ENCODE data around the gene RBM44.
"Not testable (repeated sequence)": the region's sequence is repeated elsewhere in the genome, so short reads cannot be mapped to it uniquely, and the experiment has no call there.

RBM44 gene

DNA sequence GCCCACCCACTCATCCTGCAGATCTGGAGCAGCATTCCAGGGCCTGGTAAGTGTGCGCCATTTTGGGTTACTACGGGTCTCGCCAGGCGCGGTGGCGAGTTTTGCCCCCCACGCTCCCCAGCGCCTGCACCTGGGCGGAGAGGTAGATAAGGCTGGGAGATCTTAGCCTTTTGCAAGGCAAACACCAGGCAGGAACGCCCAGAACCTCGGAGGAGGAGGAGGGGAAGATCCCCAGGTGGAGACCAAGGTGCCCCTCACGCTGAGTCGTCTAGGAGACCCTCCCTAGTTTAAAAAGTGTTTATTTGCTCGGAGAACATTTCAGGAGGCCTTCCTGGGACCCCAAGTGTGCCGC, 60.5 kb downstream of the RBM44 start:
- no peak for FAIRE-seq

DNA sequence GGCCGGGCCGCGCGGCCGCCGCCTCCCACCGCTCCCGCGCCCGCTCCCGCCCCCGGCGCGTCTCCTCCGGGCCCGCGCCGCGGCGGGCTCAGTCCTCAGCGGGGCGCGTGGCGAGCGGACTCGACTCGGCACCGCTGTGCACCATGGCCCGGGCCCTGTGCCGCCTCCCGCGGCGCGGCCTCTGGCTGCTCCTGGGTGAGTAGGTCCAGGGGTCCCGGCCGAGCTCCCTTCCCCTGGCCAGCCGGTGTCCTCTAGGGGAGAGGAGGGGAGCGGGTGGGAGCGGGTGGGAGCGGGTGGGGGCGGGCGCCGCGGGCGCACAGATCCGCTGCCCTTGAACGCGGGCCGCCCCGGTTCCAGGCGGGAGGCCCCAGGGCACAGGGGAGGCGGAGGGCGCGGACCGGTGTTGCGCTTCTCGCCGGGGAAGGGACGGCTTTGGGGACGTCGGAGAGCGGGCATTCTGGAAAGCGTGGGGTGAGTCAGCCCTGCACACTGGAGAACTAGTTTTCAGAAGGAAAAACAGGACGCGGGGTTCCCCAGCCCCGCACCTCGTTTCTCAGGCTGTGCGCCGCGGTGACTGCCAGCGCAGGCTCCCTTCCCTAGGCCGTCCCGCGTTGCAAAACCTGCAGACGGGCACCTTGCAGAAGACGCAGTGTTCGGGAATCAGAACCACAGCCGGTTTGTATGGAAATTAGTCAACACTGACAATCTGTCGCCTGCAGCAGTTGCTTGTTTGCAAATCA, 61.1 kb downstream of the RBM44 start, which contains the start of gene RAMP1:
RAMP1 (plus strand) TSS at position 91 of the 740 bp plus-strand sequence; CDS start at position 144, 53 bp downstream.
- no peak for FAIRE-seq

DNA sequence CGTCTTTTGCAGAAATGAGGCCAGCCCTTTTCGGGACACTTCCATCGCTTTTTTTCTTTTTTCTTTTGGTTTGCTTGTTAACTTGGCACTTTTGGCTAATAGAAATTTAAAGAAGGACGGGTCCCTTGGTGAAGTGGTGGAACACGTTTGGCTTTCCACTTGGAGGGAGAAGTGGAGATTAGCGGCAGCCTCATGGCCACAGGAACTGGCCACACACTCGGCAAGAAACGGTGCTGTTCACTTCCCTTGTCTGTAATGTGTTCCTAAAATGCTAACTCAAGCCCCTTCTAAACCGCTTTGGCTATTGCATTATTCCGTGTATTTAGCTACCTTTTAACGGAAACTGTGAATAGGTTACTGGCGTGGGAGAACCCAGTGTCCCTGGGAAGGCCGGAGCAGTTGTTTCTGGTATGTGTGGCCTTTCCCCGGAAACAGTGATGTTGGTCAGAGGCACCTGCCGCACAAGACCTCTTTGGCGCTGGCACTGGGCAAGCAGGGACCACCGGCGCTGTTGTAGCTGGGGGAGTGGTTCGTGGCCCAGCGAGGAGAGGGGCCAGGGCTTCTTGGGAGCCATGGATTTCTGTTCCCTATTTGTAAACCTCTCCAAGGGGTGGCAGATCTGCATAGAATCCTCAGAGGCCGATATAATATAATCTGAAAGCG, 61.8 kb downstream of the RBM44 start:
- no peak for FAIRE-seq

DNA sequence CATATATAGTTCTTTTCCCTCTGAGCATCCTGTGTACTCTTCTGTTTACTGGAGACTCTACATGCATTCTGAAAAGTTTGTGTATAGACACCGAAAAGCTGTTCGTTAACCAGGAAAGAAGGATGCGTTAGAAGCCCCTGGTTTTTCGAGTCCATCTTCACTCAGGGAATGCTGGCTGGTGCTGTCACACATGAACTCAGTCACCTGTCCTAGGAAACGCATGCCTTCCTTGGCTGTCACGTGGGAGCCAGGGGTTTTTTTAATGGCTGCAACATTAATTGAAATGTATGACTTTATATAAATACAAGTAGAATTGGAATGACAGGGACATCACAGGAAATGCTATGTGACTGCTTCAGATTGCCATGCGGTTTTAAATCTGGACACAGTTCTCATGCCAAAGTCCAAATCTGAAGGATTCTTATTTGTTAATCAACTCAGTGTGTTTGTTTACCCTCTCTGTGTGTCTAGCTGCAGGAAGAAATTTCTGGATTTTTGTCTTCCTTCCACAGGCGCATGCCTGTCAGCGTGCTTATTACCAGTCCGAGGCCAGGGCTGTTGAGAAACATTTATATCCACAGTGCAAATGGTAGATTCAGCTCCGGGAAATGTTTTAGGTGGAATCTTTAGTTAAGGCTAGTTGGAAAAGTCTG, 63.4 kb downstream of the RBM44 start:
- no peak for FAIRE-seq

DNA sequence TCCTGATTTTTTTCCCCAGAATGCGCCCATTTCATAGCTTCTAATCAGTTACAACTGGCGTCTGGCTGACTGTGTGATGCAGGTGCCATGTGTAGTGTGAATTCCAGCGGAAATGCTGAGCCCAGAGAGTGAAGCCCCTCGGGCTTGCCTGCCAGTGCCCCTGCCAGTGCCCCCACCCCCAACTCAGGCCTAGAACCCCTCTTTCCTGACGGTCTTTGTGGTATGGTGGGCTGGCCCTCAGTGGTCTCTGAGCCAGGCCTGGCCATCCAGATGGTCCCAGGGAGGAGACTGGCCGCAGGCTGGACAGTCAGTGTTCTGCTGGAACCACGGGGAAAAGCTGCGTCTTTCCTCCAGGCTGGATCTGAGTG, 63.9 kb downstream of the RBM44 start:
- no peak for FAIRE-seq

DNA sequence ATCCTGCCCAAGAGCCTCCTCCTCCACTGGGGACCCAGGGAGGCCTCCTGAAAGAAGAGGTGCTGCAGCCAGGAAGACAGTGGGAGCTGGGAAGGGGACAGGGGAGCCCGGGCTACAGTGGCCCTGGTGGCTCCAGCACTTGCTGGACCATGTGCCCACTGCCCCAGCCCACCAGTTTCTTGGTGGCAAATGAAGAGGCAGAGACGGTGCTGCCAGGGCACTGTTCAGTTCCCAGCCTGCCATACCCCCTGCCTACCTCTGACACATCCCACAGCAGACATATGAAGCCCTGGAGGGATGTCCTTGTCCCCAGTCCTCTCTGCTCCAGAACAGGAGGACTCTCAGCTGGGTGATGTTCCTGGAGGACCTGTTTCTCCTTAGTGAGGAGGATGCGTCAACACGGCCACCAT, 64.5 kb downstream of the RBM44 start:
- no peak for FAIRE-seq

DNA sequence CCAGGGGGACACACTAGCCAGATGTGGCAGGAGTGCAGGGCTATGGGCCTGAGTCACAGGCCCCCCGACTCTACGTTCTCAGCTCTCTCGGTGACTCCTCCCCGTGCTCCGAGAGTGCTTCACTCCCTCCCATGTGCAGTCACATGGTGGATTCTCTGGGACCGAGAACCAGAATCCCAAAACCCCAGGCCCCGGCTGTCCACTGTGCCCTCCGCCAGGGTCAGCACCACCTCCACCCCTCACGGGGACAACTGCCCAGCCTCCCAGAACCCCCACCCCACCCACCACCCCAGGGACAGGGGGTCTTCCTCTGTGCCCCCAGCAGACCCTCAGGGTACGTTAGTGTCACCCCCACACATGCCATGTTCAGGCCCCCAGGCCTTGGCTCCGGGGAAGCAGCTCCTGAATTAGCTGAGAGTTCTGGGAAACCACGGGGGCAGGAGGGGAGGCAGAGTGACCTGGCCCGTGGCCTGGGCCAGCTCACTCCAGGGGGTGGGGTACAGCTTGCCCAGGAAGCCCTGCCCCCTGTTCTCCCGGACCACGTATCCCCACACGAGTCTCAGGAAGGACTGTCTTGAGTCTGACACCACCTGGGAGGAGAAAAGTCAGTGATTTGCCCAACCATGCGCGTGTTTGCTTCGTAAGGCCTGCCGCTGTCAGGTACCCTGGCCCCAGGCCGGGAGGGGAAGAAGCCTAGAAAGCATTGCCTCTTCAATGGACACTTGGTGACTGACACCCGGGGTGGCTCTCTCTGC, 65.3 kb downstream of the RBM44 start:
- no peak for FAIRE-seq

DNA sequence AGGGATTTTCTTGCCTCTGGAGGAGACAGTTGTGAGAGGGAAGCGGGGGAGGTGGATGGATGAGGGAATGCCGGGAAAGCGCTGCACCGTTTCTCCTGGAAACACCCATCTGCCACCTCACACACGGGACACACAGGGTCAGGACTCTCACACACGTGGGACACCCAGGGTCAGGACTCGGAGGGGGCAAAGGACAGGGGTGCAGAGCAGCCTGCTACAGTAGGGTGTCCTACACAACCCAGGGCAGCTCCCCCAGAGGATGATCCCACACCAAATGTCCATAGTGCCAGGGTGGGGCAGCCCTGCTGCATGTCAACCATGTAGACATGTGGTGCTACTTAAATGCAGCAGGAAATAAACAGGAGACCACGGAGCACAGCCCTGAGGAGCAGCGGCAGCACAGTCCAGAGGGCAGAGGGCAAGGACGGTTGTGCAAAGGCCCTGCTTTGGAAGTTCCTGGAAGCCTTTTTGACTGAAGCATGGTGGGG, 65.9 kb downstream of the RBM44 start:
- no peak for FAIRE-seq

DNA sequence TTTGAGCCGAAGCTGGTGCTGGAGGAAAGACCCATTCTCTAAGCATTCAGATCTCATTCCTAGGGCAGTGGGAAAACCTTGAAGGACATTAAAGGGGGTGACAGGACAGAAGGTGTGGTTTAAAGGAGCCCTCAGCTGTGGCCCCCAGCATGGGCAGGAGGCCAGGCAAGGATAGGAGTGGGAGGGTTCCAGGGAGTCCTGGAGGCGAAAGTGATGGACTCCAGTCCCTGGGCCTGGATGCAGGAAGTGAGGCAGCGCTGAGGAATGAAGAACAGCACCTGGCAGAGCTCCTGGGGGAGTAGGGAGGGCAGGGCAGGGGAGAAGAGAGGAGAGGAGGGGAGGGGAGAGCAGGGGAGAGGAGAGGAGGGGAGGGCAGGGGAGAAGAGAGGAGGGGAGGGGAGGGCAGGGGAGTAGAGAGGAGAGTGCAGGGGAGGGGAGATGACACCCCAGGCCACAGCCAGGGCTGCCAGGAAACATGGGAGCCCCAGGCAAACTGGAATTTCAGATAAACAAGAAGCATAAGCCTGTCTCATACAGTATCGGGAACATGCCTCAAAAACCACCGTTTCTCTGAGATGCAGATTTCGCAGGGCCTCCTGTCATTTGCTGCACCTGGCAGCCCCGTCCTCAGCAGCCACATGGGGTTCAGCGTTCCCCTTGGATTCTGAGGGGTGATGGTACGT, 66.5 kb downstream of the RBM44 start:
- no peak for FAIRE-seq

DNA sequence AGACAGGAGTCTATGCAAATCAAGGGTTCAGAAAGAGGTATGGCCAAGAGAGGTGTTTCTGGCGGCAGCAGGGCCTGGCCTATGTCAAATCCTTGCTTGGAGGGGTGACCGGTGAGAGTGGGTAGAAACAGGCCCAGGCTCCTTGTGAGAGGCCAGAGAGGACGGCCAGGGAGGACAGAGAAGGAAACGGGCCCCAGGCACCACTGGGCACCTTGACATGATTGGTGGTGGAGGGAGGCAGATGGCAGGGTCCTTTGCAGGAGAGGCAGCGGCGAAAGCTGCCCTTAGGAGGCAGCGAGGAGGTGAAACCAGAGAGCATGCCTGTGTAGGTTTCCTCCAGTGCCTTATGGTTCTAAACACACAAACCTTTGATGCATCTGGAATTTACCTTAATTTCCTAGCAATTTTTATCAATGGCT, 67.1 kb downstream of the RBM44 start:
- FAIRE-seq: no peak

DNA sequence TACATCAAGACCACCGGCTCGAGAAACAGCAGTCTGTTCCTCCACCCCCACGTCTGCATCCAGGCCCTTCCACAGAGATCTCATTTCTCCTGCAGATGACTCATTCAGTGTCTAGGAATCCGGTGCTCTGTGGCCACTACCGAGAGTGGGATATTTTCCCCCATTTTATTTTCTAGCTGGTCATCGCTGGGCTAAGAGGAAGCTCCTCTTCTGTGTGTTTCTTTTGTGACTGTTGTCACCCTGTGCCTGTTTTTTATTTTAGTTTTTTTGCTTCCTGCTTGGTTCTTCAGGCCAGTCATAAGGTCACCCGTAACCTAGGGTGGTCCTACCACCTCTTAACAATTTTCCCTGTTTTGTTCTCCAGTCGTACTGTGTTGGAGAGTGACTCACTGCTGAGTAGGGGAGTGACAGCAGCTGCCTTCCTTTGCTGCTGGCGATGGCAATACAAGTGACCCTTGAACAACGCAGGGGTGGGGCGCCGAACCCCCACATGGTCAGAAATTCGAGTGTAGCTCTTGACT, 67.6 kb downstream of the RBM44 start:
- FAIRE-seq: no peak

DNA sequence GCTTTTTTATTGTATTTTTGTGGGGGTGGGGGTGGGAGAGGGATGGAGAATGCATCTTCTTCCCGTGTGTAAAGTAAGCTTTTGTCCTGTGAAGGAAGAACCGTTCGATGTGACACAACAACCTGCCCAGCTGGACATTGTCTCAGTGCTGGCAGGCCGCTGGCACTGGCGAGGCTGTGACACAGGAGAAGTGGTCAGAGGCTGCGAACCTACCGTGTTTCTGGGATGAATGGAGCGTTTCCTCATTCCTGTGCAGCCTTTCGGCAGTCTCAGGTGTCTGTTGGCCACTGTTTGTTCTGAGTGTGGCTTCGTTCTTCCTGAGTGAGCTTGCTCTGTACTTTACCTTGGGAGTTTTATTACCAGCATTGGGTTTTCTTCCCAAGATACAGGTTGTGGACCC, 68.9 kb downstream of the RBM44 start:
- FAIRE-seq: no peak

DNA sequence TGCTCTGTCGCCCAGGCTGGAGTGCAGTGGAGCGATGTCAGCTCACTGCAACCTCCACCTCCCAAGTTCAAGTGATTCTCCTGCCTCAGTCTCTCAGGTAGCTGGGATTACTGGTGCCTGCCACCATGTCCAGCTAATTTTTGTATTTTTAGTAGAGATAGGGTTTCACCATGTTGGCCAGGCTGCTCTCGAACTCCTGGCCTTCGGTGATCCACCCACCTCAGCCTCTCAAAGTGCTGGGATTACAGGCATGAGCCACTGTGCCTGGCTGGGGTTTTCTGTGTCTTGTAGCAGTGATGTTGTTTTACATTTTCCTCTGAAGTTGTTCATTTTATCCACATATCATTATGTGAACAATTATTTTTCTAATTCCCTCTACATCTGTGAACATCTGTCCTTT, 69.5 kb downstream of the RBM44 start:
- not testable (repeated sequence) for FAIRE-seq

DNA sequence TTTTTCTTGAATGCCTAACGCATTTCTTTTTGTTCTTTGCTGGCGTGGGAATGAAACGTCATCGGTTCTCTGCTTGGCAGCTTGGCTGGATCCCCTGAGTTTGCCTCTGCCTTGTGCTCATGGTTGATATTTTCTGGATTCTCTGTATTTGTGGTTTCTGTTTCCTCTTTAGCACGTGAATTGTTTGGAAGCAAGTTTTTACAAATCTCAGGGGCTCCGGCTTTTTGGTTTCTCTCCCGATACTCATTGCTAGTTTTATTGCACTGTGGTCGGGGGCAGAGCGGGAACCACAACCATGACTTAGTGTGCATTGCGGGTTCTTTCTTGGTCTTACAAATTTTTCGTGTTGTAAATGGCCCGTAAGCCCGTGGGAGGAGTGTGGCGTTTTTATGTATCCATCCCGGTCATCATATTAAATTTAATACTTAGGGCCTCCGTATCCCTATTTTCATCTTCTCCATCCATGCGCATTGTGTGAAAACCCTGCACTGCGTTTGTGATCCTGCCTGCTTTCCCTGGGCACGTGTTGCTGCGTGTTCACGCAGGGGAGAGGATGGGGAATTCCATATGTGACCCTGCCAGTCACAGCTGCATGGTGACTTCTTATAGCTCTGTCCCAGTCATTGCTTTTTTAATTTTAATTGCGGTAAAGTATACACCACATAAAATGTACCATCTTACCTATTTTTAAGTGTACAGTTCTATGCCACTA, 70.2 kb downstream of the RBM44 start:
- no peak for FAIRE-seq

DNA sequence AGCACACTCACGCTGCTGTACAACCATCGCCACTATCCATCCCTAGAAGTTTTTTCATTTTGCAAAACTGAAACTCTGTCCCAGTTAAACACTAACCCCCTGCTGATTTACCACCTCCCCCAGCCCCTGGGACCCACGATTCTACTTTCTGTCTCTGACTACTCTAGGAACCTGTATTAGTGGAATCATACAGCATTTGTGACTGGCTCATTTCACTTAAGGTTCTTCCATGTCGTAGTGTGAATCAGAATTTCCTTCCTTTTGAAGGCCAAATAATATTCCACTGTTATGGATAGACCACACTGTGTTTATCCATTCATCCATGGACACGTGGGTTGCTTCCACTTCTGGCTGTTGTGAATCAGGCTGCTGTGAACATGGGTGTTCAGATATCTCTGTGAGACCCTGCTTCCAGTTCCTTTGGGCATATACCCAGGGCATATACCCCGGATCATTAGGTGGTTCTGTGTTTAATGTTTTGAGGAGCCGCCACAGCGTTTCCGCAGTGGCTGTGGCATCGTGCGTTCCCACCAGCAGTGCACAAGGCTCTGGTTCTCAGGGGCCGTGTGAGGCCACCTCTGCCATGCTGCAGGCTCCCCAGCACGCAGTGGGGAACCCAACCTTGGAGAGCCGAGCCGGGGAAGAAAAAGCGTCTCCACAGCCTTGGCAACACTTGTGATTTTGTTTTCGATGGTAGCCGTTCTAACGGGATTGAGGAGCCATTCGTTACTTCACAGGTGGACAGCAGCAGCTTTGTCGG, 70.9 kb downstream of the RBM44 start:
- no peak for FAIRE-seq

DNA sequence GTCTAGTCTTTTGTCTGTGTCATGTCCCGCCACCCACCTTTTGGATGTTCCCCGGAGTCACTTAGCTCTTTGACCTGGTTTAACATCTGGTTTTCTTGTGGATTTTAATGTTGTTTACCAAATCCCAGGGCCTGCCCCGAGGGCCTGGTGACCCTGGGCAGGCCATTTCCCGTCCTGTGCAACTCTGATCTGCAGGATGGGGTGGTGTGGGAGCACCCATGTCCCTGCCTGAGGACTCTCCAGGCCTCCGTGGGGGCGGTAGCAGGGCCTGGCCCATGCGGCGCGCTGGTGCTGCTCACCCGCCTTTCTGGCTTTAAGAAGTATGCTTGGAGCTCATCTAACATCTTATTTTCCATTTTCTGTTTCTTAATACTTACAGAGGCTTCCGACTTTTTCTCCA, 71.5 kb downstream of the RBM44 start:
- no peak for FAIRE-seq

DNA sequence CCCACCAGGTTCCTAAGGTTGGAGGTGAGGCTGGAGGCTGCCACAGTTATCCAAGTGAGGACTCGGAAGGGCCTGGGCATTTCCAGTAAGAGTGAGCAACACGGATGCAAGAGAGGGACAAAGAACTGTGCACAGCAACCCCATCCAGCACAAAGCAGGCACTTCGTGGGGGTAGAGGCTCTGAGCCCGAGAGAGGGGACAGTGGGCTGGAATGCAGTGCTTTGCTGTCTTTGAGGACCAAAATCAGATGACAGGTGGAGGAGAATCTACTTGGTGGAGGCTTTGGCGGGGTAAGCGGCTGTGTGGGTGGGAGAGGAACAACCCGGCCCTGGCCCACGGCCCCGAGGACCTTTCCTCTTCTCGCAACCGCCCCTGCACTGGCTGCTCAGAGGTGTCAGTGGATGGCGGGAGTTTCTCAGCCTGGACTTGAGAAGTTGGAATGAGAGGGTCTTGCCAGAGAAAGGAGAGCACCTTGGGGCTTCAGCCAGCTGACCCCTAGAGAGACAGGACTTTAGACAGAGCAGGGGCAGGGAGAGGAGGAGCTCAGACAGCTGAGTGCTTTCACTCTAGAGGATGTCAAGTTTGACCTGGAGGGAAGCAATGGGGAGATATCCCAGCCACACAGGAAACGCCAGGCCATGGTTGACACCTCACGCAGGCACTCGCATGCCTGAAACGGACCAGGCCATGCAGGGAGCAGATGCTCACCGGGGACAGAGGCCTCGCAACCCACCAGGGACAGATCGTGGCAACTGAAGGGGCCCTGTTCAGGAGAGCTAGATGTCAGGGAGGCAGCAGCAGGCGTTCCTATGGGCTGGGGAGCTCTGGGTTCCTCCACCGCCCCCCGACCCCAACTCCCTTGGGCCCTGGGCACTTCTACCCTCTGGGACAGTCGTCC, 72.4 kb downstream of the RBM44 start:
- no peak for FAIRE-seq

DNA sequence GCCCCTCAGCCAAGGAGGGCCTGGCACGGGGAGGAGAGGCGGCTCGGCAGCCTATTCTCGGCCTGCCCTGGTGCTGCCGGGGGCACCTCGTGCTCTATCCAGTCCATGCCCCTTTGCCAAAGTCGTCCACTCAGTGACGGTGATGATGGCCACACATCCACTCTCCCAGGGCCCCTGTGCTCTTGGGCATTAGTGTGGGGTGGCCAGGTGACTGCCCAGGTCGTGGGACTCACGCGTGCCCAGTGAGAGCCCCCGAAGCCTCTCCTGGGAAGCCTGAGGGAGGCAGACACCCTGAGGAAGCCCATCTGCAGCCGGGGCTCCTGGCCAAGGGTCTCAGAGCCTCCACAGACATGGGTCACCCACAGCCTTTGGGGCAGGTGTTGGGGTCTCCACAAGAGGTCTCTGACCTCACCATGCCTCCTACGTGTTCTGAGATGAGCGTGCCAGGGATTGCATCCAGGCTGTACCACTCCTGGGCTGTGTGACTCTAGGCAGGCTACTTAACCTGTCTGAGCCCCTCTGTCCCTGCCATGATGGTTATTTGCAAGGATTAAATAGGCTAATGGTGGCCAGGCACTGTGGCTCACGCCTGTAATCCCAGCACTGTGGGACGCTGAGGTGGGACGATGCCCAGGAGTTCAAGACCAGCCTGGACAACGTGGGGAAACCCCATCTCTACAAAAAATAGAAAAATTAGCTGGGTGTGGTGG, 73.8 kb downstream of the RBM44 start:
- no peak for FAIRE-seq

DNA sequence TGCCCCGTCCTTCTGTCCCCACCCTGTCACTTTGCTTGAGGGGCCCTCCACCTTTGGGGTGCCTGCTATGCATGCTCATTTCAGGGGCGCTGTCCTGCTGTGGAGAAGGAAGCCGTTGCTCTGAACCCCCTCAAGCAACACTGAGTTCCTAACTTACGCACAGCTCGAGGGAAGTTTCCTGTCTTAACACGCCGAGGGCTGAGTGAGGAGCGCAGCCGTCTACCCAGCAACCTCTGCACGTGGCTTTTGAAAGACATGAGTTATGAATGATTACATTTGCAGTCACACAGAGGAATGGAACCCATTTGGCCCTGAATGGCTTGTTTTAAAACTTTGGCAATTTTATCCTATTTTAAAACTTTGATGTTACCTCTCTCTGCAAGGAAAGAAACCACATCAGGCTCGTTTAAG, 74.8 kb downstream of the RBM44 start:
- no peak for FAIRE-seq

Data from colon (tissue), 2 donors.